HEK293 (cell line): ENCODE data around the gene TTC13.
A peak's percentile ranks its signal among the peaks of the same experiment; 100 is the strongest.

Experiments
- CTCF ChIA-PET: fragments of 350-600 bp; formaldehyde crosslinking; extraction: SDS; loops from one replicate; lab custom pipeline; 2021; ENCODE audit warnings: antibody characterized with exemption; lab: Yijun Ruan, JAX
- POLR2A ChIA-PET: fragments of 300-600 bp; formaldehyde crosslinking; extraction: SDS; loops from one replicate; lab custom pipeline; 2020; ENCODE audit warnings: antibody characterized with exemption, inconsistent platforms; lab: Yijun Ruan, JAX
- H3K27ac ChIP-seq: fragments of 200-500 bp; sonication (Bioruptor generic); 2 replicates; pipeline ENCODE4 v1.5.1; 2014; ENCODE audit warnings: low read depth, low read length, control low read depth, inconsistent platforms; ENCODE audit errors: extremely low read depth
- H3K36me3 ChIP-seq, 2 experiments: fragments of 200-500 bp in 1 of 2; sonication (Bioruptor generic) in 1 of 2; 1 replicate in 1 of 2; 2 replicates in 1 of 2; pipeline ENCODE4 v1.5.1; 2014 to 2017; ENCODE audit warnings: inconsistent platforms in 2 of 2, low read length in 2 of 2; ENCODE audit not compliant: control insufficient read depth in 2 of 2, insufficient read depth in 1 of 2
- H3K4me1 ChIP-seq: fragments of 200-500 bp; sonication (Bioruptor generic); 2 replicates; pipeline ENCODE4 v1.5.1; 2014; ENCODE audit warnings: mild to moderate bottlenecking, low read length, inconsistent platforms; ENCODE audit not compliant: control insufficient read depth, insufficient read depth
- H3K4me3 ChIP-seq: 2 replicates; pipeline ENCODE4 v1.5.1; 2011; ENCODE audit warnings: low read depth, mild to moderate bottlenecking, control low read depth, low read length, moderate library complexity
- H3K9me3 ChIP-seq: fragments of 200-500 bp; sonication (Bioruptor generic); 2 replicates; pipeline ENCODE4 v1.5.1; 2014; ENCODE audit warnings: low read depth, low read length, inconsistent platforms; ENCODE audit not compliant: control insufficient read depth, insufficient read depth
- EGR2 ChIP-seq: fragments of 450-650 bp; formaldehyde crosslinking; IDR thresholded peaks from 2 replicates; pipeline ENCODE4 v1.5.1; 2016; ENCODE audit warnings: low read depth, missing biosample characterization, missing genetic modification characterization
- GFI1B ChIP-seq: fragments of 450-650 bp; formaldehyde crosslinking; IDR thresholded peaks from 2 replicates; pipeline ENCODE4 v1.5.1; 2016; ENCODE audit warnings: missing biosample characterization, missing genetic modification characterization
- GLI4 ChIP-seq: fragments of 450-650 bp; formaldehyde crosslinking; IDR thresholded peaks from 2 replicates; pipeline ENCODE4 v1.5.1; 2016; ENCODE audit warnings: missing biosample characterization, missing genetic modification characterization
- KLF8 ChIP-seq: fragments of 450-650 bp; formaldehyde crosslinking; IDR thresholded peaks from 2 replicates; pipeline ENCODE4 v1.5.1; 2016; ENCODE audit warnings: missing biosample characterization, missing genetic modification characterization
- MEIS1 ChIP-seq: sonication (generic); formaldehyde crosslinking; IDR thresholded peaks from 2 replicates; pipeline ENCODE4 v1.8.1; 2022; ENCODE audit warnings: missing genetic modification reagents, mild to moderate bottlenecking, borderline replicate concordance
- PRDM10 ChIP-seq: fragments of 450-650 bp; formaldehyde crosslinking; IDR thresholded peaks from 2 replicates; pipeline ENCODE4 v1.5.1; 2016; ENCODE audit warnings: missing biosample characterization, missing genetic modification characterization
- RBAK ChIP-seq: fragments of 450-650 bp; formaldehyde crosslinking; IDR thresholded peaks from 2 replicates; pipeline ENCODE4 v1.5.1; 2016; ENCODE audit warnings: missing biosample characterization, missing genetic modification characterization
- REST ChIP-seq: fragments of 450-650 bp; formaldehyde crosslinking; IDR thresholded peaks from 2 replicates; pipeline ENCODE4 v1.5.1; 2016; ENCODE audit warnings: missing biosample characterization, missing genetic modification characterization
- SETDB1 ChIP-seq: IDR thresholded peaks from one replicate; pipeline ENCODE4 v1.6.1; 2017; ENCODE audit warnings: mild to moderate bottlenecking, low read length, moderate library complexity, mixed read lengths; ENCODE audit not compliant: insufficient read length
- SP3 ChIP-seq: fragments of 450-650 bp; formaldehyde crosslinking; IDR thresholded peaks from 2 replicates; pipeline ENCODE4 v1.5.1; 2016; ENCODE audit warnings: missing biosample characterization, missing genetic modification characterization
- TRIM28 ChIP-seq: IDR thresholded peaks from 2 replicates; pipeline ENCODE4 v1.6.1; 2011; ENCODE audit warnings: low read length, control low read depth, borderline replicate concordance
- YY1 ChIP-seq: fragments of 450-650 bp; formaldehyde crosslinking; IDR thresholded peaks from 2 replicates; pipeline ENCODE4 v1.5.1; 2018; ENCODE audit warnings: missing biosample characterization, missing genetic modification characterization
- ZNF10 ChIP-seq: fragments of 450-650 bp; formaldehyde crosslinking; IDR thresholded peaks from 2 replicates; pipeline ENCODE4 v1.5.1; 2017; ENCODE audit warnings: missing biosample characterization, missing genetic modification characterization
- ZNF221 ChIP-seq: fragments of 450-650 bp; formaldehyde crosslinking; IDR thresholded peaks from 2 replicates; pipeline ENCODE4 v1.5.1; 2017; ENCODE audit warnings: missing biosample characterization, missing genetic modification characterization, borderline replicate concordance
- ZNF629 ChIP-seq: fragments of 450-650 bp; formaldehyde crosslinking; IDR thresholded peaks from 2 replicates; pipeline ENCODE4 v1.5.1; 2017; ENCODE audit warnings: missing biosample characterization, missing genetic modification characterization
- ZNF658 ChIP-seq: fragments of 450-650 bp; formaldehyde crosslinking; IDR thresholded peaks from 2 replicates; pipeline ENCODE4; 2016; ENCODE audit warnings: missing biosample characterization, missing genetic modification characterization
- ZNF664 ChIP-seq: fragments of 450-650 bp; formaldehyde crosslinking; IDR thresholded peaks from 2 replicates; pipeline ENCODE4 v1.5.1; 2016; ENCODE audit warnings: missing biosample characterization, missing genetic modification characterization
- ZNF768 ChIP-seq: fragments of 450-650 bp; formaldehyde crosslinking; IDR thresholded peaks from 2 replicates; pipeline ENCODE4 v1.5.1; 2018; ENCODE audit warnings: missing biosample characterization, mild to moderate bottlenecking, missing genetic modification characterization
- ZNF777 ChIP-seq: fragments of 450-650 bp; formaldehyde crosslinking; IDR thresholded peaks from 2 replicates; pipeline ENCODE4 v1.5.1; 2017; ENCODE audit warnings: missing biosample characterization, missing genetic modification characterization, borderline replicate concordance
- ZNF843 ChIP-seq: fragments of 450-650 bp; formaldehyde crosslinking; IDR thresholded peaks from 2 replicates; pipeline ENCODE4 v1.5.1; 2016; ENCODE audit warnings: missing biosample characterization, missing genetic modification characterization
- ZSCAN30 ChIP-seq: fragments of 450-650 bp; IDR thresholded peaks from 2 replicates; pipeline ENCODE4 v1.5.1; 2018; ENCODE audit warnings: missing biosample characterization, mild to moderate bottlenecking, missing genetic modification characterization, moderate library complexity

Gene TTC13

GRCh38 chr1:230892018-230892491 is 86.6 kb downstream of the TTC13 start (continued):
- no peak for TF ChIP-seq ZNF843 (tag by site-specific recombination)
- no peak for TF ChIP-seq GLI4 (tag by site-specific recombination)
- no peak for TF ChIP-seq ZNF664 (tag by site-specific recombination)
- no peak for TF ChIP-seq ZNF221 (tag by site-specific recombination)

DNA sequence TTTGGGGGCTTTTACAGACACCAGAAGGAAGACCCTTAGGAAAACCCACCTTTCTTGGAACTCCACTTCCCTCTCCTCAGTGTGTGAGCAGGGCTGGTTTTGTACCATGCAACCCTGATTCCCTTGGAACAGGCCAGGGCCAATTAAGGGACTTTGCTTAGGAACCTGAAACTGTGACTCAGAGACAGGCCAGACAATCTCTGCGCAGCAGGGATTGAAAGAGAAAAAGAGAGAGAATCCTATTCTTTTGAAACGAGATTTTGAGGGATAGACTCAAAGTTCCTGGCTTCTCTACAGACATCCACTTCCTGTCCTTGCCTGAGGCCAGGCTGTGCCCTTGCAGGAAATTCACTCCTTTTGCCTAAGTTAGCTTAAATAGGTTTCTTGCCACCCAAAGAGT is 87.2 kb downstream of the TTC13 start:
- Histone ChIP-seq H3K4me1 (no peaks in the 10 kb centered on the region), H3K36me3 (no peaks in the 10 kb centered on the region), H3K4me3 (no peak overlapping the region), H3K27ac (no peak overlapping the region), H3K9me3 (no peaks in the 10 kb centered on the region)
- ChIA-PET CTCF (no interaction called here), POLR2A (no interaction called here)
- TF ChIP-seq GFI1B (tag by site-specific recombination) = 0 out of 2 replicates have a peak, but pooled peaks have one; percentile 28
- no peak for TF ChIP-seq ZSCAN30 (tag by site-specific recombination)
- TF ChIP-seq REST (tag by site-specific recombination) = no peak

DNA sequence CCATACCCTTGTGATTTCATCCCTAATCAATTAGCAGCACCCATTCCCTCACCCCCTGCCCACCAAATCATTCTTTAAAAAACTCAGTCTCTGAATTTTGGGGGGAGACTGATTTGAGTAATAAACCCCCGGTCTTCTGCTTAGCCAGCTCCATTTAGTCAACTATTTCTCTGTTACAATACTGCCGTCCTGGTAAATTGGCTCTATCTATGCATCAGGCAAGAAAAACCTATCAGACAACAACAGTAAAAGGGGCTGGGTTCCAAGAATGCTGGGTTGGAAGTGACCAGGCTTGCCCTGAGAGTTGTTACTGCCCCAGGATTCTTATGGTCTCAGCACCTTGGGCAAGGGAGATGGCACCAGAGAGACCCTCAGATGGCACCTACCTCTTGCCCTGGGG is 94.0 kb downstream of the TTC13 start:
- no peaks in the 10 kb centered on the region for H3K36me3 ChIP-seq
- TF ChIP-seq ZNF10 (tag by site-specific recombination) = no peak
- no peak for TF ChIP-seq ZNF768
- TF ChIP-seq KLF8 (tag by site-specific recombination) = no peak
- TF ChIP-seq ZNF777 (tag by site-specific recombination) = no peak
- TF ChIP-seq ZNF658 (tag by site-specific recombination) = no peak
- no peak for TF ChIP-seq ZNF629 (tag by site-specific recombination)
- TF ChIP-seq PRDM10 (tag by site-specific recombination) = no peak
- peak; percentile 86; the same call in 1 of the 2 replicates for TF ChIP-seq TRIM28
- TF ChIP-seq RBAK (tag by site-specific recombination) = no peak
- TF ChIP-seq YY1 (tag by site-specific recombination) = no peak
- no peak for TF ChIP-seq EGR2
- peak; percentile 54 for TF ChIP-seq SETDB1
- no peak for TF ChIP-seq SP3 (tag by site-specific recombination)
- TF ChIP-seq MEIS1 (CRISPR knock-in tag) = no peak
- TF ChIP-seq, all 188 proteins: peak for 2
- H3K4me1 ChIP-seq = no peaks in the 10 kb centered on the region
- H3K4me3 ChIP-seq = no peak overlapping the region
- ChIA-PET CTCF (interaction anchor here (0.7 kb wide), 1 partner anchor 22 kb away, joined by 3 read pairs; no protein-coding TSS in a partner anchor), POLR2A (no interaction called here)
- H3K9me3 ChIP-seq = no peaks in the 10 kb centered on the region
- no peak overlapping the region for H3K27ac ChIP-seq
